GM18873 (cell line): ENCODE results near the gene CTRL.

Experiments
- ATAC-seq: cut with Tn5 transposase; IDR thresholded peaks from one replicate; pipeline ENCODE4 v1.9.1; 2021; ENCODE audit warnings: mild to moderate bottlenecking, moderate library complexity, moderate number of reproducible peaks; ENCODE audit not compliant: unreplicated experiment, low FRiP score

The CTRL gene

DNA sequence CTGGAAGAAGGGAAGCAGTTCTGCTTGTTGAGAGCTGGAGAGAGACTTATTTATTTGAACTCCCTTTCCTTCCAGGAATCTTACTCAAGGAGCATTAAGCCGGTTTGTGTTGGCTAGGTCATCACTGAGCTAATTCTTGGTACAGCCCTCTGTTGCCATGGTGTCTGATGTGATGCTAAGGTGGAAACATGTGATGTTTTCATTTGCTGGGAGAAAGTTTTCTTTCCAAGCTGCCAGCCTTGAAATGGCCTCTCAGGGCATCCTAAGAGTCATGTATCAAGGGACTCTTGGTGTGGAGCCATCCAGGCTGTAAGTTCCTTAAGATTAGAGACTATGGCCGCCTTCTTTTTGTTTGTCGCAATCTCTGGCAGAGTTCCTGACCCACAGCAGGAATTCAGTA lies 34.4 kb downstream of the CTRL start:
- ATAC-seq, result no peak

DNA sequence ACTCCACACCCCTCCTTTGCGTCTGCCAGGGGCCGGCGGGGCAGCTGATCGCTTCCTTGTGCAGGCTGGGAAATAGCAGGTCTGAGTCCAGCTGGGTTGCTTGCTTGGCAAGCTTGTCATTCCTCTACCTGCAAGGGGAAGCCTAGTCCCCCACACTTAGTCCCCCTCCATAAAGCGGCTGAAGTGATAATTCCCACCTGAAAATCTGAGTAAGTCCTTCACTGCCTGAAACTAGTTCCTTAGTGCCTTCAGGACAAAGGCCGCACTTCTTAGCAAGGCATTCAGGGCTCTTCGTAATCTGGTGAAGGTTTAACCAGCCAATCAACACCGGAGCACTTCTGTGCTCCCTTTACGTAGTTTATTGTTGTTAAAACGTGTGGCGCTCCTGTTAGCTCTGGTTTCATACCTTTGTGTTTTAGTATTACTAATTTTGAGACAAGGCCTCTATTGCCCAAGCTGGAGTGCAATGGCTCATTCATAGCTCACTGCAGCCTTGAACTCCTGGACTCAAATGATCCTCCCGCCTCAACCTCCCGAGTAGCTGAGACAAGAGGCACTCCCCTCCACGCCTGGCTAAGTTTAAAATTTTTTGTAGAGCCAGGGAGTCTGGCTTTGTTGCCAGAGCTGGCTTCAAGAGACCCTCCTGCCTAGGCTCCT lies 37.8 kb downstream of the CTRL start:
- ATAC-seq, result peak; percentile 19

DNA sequence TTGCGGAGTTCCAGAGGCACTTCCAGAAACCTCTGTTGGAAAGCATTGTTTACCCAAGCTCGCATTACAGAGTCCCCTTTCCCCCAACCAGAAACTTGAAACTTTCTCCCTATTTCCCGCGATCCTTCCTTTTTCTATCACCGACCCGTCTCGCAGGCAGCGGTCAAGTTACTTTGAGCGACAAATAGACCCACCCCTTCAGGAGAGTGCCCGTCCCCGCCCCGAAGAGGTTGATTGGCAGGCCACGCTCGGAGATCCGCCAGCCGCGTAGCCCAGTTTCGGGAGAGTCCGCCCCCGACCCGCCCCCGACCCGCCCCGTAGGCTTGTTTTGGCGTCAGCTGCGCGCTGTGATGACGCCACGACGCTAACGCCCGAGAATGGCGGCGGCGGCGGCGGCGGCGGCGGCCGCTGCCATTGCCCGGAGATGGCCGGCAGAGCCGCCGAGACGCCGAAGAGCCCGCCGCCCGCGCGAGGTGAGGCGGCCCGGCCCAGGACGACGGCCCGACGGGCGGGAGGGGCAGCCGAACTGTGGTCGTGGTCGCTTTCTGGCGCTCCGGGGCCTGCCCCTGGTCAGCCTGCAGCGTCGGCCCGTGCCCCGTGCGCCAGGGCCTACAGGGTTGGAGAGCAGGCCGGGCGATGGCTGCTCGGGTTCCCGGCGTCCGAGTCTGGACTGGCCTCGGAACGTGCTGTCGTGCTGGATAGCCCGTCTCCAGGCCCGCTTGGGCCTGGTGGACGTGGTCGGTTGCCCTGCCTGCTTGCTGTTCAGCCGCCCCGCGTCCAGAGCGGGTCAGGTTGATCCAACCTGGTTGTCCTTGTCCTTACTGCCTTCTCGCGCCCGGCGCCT lies 38.5 kb downstream of the CTRL start, which contains the start of gene PSKH1:
Gene PSKH1 (plus strand): TSS at position 356 of the 844 bp plus-strand sequence. CDS start 15,496 bp downstream, outside the sequence.
- peak; percentile 81 for ATAC-seq

GRCh38 chr16:67892375-67892774 lies 39.3 kb downstream of the CTRL start:
- no peak for ATAC-seq

GRCh38 chr16:67888331-67888730 lies 43.3 kb downstream of the CTRL start:
- no peak for ATAC-seq

DNA sequence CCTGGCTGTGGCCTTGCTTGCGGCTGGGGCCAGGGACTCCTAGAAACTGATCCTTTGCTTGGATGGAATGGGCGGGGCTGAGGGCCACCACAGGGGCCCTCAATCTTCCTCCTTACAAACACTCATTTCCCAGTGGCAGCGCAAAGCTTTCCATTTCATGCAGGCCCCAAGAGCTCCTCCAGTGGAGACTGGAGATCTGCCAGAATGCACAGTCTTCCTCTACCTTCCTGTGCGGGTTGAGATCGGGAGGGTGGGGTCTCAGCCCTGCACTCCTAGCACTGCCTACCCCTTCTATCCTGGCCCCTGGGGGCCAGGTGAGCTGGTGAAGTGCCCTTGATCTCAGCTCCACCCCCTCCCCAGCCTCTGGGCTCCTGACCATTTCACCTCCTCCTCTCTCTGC lies 45.3 kb downstream of the CTRL start:
- no peak for ATAC-seq

DNA sequence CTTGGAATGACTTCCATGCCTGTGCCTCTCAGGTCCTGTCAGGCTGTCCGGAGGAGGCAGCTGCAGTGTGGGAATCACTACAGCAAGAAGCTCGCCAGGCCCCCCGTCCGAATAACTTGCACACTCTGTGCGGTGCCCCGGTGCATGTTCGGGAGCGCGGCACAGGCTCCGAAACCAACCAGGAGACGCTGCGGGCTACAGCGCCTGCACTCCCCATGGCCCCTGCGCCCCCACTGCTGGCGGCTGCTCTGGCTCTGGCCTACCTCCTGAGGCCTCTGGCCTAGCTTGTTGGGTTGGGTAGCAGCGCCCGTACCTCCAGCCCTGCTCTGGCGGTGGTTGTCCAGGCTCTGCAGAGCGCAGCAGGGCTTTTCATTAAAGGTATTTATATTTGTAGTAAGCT lies 45.7 kb downstream of the CTRL start:
- no peak for ATAC-seq

DNA sequence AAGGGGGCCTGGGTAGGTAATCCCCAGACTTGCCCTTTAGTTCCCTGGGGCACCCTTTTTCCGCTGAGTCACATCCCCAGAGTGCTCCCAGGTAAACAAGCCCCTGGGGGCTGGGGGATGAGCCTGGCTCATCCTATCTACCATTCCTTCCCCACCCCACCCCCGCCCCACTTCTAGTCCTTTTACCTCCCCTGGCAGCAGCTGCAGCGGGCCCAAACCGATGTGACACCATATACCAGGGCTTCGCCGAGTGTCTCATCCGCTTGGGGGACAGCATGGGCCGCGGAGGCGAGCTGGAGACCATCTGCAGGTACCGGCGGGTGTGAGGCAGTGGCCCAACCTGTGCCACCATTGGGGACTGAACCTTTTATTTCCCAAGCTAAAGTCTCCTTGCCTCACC lies 46.1 kb downstream of the CTRL start:
- no peak for ATAC-seq

DNA sequence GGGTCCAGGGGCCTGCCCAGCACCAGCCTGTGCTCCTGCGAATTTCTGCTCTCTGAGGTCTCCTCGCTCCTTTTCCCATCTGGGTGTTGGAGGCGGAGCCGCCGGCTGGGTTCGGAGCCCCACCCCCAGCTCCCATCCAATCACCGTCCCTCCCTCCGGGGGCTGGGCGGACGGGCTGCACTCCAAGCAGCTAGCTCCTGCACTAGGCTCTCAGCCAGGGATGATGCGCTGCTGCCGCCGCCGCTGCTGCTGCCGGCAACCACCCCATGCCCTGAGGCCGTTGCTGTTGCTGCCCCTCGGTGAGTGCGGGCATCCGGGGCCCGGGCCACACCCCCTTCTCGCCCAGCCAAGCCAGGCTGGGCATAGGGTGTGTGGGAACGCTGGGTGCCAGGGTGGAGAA lies 47.0 kb downstream of the CTRL start, which contains the start of gene NRN1L:
Gene NRN1L (plus strand): TSS at position 202 of the 400 bp plus-strand sequence. CDS start 19 bp downstream, at position 221.
- no peak for ATAC-seq

DNA sequence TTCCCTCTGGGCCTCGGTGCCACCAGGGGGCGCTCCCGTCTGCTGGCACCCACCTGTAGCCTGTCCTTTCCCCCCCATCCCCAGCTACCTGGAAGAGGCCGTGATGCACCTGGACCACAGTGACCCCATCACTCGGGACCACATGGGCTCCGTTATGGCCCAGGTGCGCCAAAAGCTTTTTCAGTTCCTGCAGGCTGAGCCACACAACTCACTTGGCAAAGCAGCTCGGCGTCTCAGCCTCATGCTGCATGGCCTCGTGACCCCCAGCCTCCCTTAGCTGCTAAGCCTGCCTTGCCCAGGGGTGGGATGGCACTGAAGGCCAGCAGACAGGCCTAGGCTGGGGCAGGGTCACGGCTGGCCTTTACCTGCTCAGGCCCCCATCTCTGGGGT lies 47.8 kb downstream of the CTRL start:
- no peak for ATAC-seq

GRCh38 chr16:67883146-67883871 lies 48.4 kb downstream of the CTRL start:
- ATAC-seq, result no peak

DNA sequence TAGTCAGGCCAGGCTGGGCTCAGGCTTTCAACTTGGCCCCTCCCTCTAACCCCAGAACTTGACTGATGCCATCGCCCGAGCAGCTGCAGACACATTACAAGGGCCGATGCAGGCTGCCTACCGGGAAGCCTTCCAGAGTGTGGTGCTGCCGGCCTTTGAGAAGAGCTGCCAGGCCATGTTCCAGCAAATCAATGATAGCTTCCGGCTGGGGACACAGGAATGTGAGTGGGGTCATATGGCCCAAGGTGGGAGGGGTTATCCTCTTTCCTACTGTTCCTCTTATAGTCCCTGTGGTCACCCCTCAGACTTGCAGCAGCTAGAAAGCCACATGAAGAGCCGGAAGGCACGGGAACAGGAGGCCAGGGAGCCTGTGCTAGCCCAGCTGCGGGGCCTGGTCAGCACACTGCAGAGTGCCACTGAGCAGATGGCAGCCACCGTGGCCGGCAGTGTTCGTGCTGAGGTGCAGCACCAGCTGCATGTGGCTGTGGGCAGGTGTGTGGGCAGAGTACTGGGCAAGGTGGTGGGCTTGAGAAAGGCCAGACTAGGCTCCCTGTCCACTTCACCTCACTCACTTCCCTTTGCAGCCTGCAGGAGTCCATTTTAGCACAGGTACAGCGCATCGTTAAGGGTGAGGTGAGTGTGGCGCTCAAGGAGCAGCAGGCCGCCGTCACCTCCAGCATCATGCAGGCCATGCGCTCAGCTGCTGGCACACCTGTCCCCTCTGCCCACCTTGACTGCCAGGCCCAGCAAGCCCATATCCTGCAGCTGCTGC lies 49.1 kb downstream of the CTRL start:
- no peak for ATAC-seq

DNA sequence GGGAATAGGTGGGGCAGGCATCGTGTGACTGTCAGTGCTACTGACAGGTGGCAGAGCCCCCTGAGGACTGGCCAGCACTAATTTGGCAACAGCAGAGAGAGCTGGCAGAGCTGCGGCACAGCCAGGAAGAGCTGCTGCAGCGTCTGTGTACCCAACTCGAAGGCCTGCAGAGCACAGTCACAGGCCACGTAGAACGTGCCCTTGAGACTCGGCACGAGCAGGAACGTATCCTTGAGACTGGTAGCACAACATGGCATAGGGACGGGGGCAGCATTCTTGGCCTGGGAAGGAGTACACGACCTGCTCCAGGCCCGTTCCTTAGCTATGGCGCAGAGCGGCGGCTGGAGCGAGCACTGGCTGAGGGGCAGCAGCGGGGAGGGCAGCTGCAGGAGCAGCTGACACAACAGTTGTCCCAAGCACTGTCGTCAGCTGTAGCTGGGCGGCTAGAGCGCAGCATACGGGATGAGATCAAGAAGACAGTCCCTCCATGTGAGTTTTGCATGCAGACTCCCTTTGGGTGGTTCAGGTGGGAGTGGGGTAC lies 50.0 kb downstream of the CTRL start:
- no peak for ATAC-seq

DNA sequence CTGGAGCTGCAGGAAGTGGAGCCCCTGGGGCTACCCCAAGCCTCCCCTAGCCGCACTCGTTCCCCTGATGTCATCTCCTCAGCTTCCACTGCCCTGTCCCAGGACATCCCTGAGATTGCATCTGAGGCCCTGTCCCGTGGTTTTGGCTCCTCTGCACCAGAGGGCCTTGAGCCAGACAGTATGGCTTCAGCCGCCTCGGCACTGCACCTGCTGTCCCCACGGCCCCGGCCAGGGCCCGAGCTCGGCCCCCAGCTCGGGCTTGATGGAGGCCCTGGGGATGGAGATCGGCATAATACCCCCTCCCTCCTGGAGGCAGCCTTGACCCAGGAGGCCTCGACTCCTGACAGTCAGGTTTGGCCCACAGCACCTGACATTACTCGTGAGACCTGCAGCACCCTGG lies 51.1 kb downstream of the CTRL start:
- no peak for ATAC-seq

GRCh38 chr16:67879936-67880335 lies 51.7 kb downstream of the CTRL start:
- no peak for ATAC-seq
